B cell (primary cell): ENCODE results near the gene RAD23B. TPM values are rescaled to one million over a fixed set of nuclear protein-coding genes. Genes with fewer than 3 reads are reported as not detected.

Source experiments
- ATAC-seq: fragments of 200-7000 bp; cut with Tn5 transposase; one replicate; pipeline ENCODE4 v1.10.0; 2021; ENCODE audit warnings: low read depth, mild to moderate bottlenecking, moderate number of reproducible peaks, moderate library complexity
- CTCF ChIA-PET: fragments of 350-600 bp; sonication (Branson Sonifier 250); formaldehyde crosslinking; loops from one replicate; lab custom pipeline; 2021; ENCODE audit warnings: antibody characterized with exemption, inconsistent platforms; lab: Charles Lee
- POLR2A ChIA-PET: fragments of 350-600 bp; sonication (Branson Sonifier 250); formaldehyde crosslinking; loops from one replicate; lab custom pipeline; 2021; ENCODE audit warnings: antibody characterized with exemption; lab: Charles Lee
- DNase-seq: peaks from one replicate; pipeline ENCODE4 v3.0.0; 2013
- H2AFZ ChIP-seq: 2 replicates; pipeline ENCODE4 v1.6.1; 2012; ENCODE audit warnings: mild to moderate bottlenecking, low read depth, low read length; ENCODE audit not compliant: insufficient read depth, poor library complexity, severe bottlenecking
- H3K27ac ChIP-seq, 2 donors: 1 replicate in 1 of 2; 2 replicates in 1 of 2; pipeline ENCODE4 v1.5.1; 2012 to 2013; ENCODE audit warnings: low read length in 2 of 2, mild to moderate bottlenecking in 2 of 2, moderate library complexity in 1 of 2
- H3K27me3 ChIP-seq, 4 experiments: fragments of 200-600 bp in 1 of 4; sonication (generic) in 1 of 4; replicated peaks in 1 of 4; 1 replicate in 2 of 4; 2 replicates in 2 of 4; pipeline versions ENCODE4 v1.6.1 to v1.7.0; 2013 to 2016; ENCODE audit warnings: low read length in 3 of 4, mild to moderate bottlenecking in 2 of 4, mixed read lengths in 1 of 4, moderate library complexity in 1 of 4; ENCODE audit not compliant: insufficient read depth in 4 of 4, control insufficient read depth in 3 of 4; ENCODE audit errors: control extremely low read depth in 1 of 4
- H3K36me3 ChIP-seq, 2 experiments: replicated peaks in 1 of 2; 1 replicate in 1 of 2; 2 replicates in 1 of 2; pipeline versions ENCODE4 v1.6.1 to v1.7.1; 2013; ENCODE audit warnings: low read length in 1 of 2; ENCODE audit not compliant: insufficient read depth in 2 of 2, control insufficient read depth in 1 of 2; ENCODE audit errors: control extremely low read depth in 1 of 2, extremely low read depth in 1 of 2
- H3K4me1 ChIP-seq, 2 donors: fragments of 200-600 bp in 1 of 2; sonication (generic) in 1 of 2; 1 replicate in 1 of 2; 2 replicates in 1 of 2; pipeline versions ENCODE4 v1.5.1 to v1.6.1; 2013 to 2017; ENCODE audit warnings: low read length in 2 of 2; ENCODE audit not compliant: control insufficient read depth in 2 of 2, insufficient read depth in 2 of 2
- H3K4me2 ChIP-seq: replicated peaks from 2 replicates; pipeline ENCODE3; 2012; ENCODE audit warnings: mild to moderate bottlenecking, low read depth, low read length; ENCODE audit not compliant: poor library complexity, severe bottlenecking
- H3K4me3 ChIP-seq, 5 experiments: fragments of 200-600 bp in 1 of 5; sonication (generic) in 1 of 5; 1 replicate in 3 of 5; 2 replicates in 2 of 5; pipeline versions ENCODE4 v1.5.1 to v1.7.0; 2011 to 2016; ENCODE audit warnings: low read length in 4 of 5, mild to moderate bottlenecking in 4 of 5, low read depth in 2 of 5, control low read depth in 1 of 5, moderate library complexity in 1 of 5; ENCODE audit not compliant: insufficient read depth in 1 of 5; ENCODE audit errors: control extremely low read depth in 1 of 5, extremely low read depth in 1 of 5
- H3K79me2 ChIP-seq: fragments of 200-600 bp; sonication (generic); one replicate; pipeline ENCODE4 v1.6.0; 2016; ENCODE audit warnings: low read length; ENCODE audit not compliant: control insufficient read depth, insufficient read depth
- H3K9ac ChIP-seq: fragments of 200-600 bp; sonication (generic); 2 replicates; pipeline ENCODE4 v1.6.1; 2017; ENCODE audit warnings: mild to moderate bottlenecking, low read length, moderate library complexity
- H3K9me3 ChIP-seq, 3 donors: one replicate each; pipeline versions ENCODE4 v1.6.1 to v1.7.1; 2013; ENCODE audit warnings: low read length in 2 of 3; ENCODE audit not compliant: control insufficient read depth in 2 of 3, insufficient read depth in 1 of 3; ENCODE audit errors: control extremely low read depth in 1 of 3
- H4K20me1 ChIP-seq: 2 replicates; pipeline ENCODE4 v1.6.0; 2012; ENCODE audit warnings: mild to moderate bottlenecking, low read length; ENCODE audit not compliant: insufficient read depth, control insufficient read depth, poor library complexity, severe bottlenecking
- H3K27ac Mint-ChIP-seq: one replicate; pipeline ENCODE4 v1.8.0; 2021; ENCODE audit warnings: mixed read lengths
- H3K27me3 Mint-ChIP-seq: one replicate; pipeline ENCODE4 v1.8.0; 2021; ENCODE audit warnings: mixed read lengths
- H3K4me1 Mint-ChIP-seq: one replicate; pipeline ENCODE4 v1.8.0; 2021; ENCODE audit warnings: mixed read lengths
- H3K4me3 Mint-ChIP-seq: one replicate; pipeline ENCODE4 v1.8.0; 2021; ENCODE audit warnings: mixed read lengths
- H3K9me3 Mint-ChIP-seq: one replicate; pipeline ENCODE4 v1.8.0; 2022; ENCODE audit warnings: mixed read lengths; ENCODE audit not compliant: insufficient read depth
- CTCF ChIP-seq: fragments of 200-600 bp; IDR thresholded peaks from one replicate; pipeline ENCODE4 v1.8.0; 2022; ENCODE audit warnings: antibody characterized with exemption, mild to moderate bottlenecking
- EZH2 ChIP-seq: IDR thresholded peaks from 2 replicates; pipeline ENCODE4 v1.6.1; 2012; ENCODE audit warnings: borderline replicate concordance, low read depth, mild to moderate bottlenecking, moderate library complexity, low read length; ENCODE audit not compliant: insufficient read depth, poor library complexity, severe bottlenecking
- WGBS: methylation state at CpG from one replicate; pipeline ENCODE4 v1.1.5; 2013; ENCODE audit warnings: missing lambda C conversion rate; ENCODE audit not compliant: insufficient coverage; 5-methylcytosine and 5-hydroxymethylcytosine counted together
- intact Hi-C: fragments of 100-400 bp; cut with micrococcal nuclease; formaldehyde crosslinking; loops from one replicate; pipeline ENCODE4 v1.10.0; 2022
- polyA plus RNA-seq: library from polyadenylated mRNA; depleted of rRNA; stranded (reverse); fragments of >200 nt; gene quantifications from 2 replicates; pipeline ENCODE4 v1.2.3, GENCODE V29; 2012
- total RNA-seq, 2 donors: library from RNA; stranded (reverse); fragments of 120-200 nt in 1 of 2; gene quantifications; 1 replicate in 1 of 2; 2 replicates in 1 of 2; pipeline versions ENCODE4 v1.2.3 to v1.2.4, GENCODE V29; 2013 to 2022

The RAD23B gene
- total and polyA plus RNA-seq, 2 donors (not counting 1 experiment from before 2014, with no cell fraction given) = 36.8 to 78.2 TPM

DNA sequence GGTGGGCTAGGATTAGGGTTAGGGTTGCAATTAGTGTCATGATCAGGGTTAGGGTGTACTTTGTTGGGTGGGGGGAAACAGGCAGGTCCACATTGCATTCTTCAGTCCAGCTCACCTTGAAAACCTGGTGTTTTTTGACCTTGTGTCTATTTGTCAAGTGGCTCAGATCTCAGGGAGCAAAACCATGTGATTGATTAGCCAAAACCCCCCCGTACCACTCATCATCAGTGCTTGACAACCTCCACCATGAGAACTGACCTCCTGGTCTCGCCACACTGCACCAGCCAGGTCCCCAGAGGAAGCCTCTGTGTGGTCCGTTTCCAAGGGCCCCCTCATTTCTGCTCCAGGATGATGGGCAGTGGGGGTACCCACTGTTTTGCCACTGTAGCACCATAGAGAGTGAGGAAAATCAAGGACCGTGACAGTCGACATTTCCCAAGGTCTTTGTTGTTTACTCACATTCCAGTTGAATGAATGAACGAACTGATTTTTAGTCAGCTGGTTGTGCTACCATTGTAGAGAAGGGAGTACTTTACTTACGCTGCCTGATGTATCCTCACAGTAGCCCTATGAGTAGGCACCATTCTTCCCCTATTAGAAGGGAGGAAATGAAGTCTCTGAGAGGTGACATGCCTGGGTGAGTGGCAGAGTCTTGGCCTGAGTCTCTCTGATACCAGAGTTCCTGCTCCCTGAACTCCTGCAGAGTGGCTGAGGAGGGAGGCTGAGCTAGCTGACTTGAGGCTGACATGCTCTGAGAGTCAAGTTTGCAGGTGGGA is 84.8 kb downstream of the RAD23B start:
- TF ChIP-seq CTCF (no peak), EZH2 (no peak)
- H3K4me3 Mint-ChIP-seq = no peak overlapping the region
- 94% methylated on average over 4 of the region's 7 CpGs for WGBS
- H3K9me3 Mint-ChIP-seq = no peaks in the 10 kb centered on the region
- H3K4me1 Mint-ChIP-seq = no peaks in the 10 kb centered on the region
- H3K27me3 Mint-ChIP-seq = peaks cover 15% of the 10 kb centered on the region
- H3K36me3 ChIP-seq = no peaks in the 10 kb centered on the region
- ChIA-PET CTCF (no interaction called here), POLR2A (no interaction called here)
- H3K27me3 ChIP-seq = peaks cover 0 to 3% (median 0%) of the 10 kb centered on the region in 4 experiments
- DNase-seq = no peak
- intact Hi-C loops = no loop called here
- no peak overlapping the region for H3K9ac ChIP-seq
- no peaks in the 10 kb centered on the region for H3K79me2 ChIP-seq
- H3K4me1 ChIP-seq = no peaks in the 10 kb centered on the region
- H3K27ac ChIP-seq = no peak overlapping the region
- H3K9me3 ChIP-seq = no peaks in the 10 kb centered on the region
- no peak overlapping the region for H3K27ac Mint-ChIP-seq
- no peak overlapping the region for H2AFZ ChIP-seq
- no peaks in the 10 kb centered on the region for H4K20me1 ChIP-seq
- no peak overlapping the region for H3K4me3 ChIP-seq
- H3K4me2 ChIP-seq = no peak overlapping the region
- ATAC-seq = no peak

GRCh38 chr9:107368696-107369095 is 85.6 kb downstream of the RAD23B start:
- WGBS = 85% methylated on average over 9 of the region's 9 CpGs
- no peak overlapping the region for H3K27ac Mint-ChIP-seq
- POLR2A ChIA-PET = no interaction called here

More at GRCh38 chr9:107368696-107369095, 85.6 kb downstream of the RAD23B start:
- Histone ChIP-seq H3K27me3 (peaks cover 0 to 3% (median 0%) of the 10 kb centered on the region in 4 experiments), H3K4me2 (no peak overlapping the region), H3K9me3 (no peaks in the 10 kb centered on the region), H4K20me1 (no peaks in the 10 kb centered on the region), H3K36me3 (no peaks in the 10 kb centered on the region), H3K4me1 (no peaks in the 10 kb centered on the region), H3K4me3 (no peak overlapping the region), H3K27ac (no peak overlapping the region), H2AFZ (no peak overlapping the region), H3K9ac (no peak overlapping the region), H3K79me2 (no peaks in the 10 kb centered on the region)
- Mint-ChIP-seq H3K4me1 (no peaks in the 10 kb centered on the region), H3K9me3 (no peaks in the 10 kb centered on the region), H3K27me3 (peaks cover 17% of the 10 kb centered on the region), H3K4me3 (no peak overlapping the region)
- TF ChIP-seq CTCF = no peak
- intact Hi-C loops = no loop called here
- DNase-seq (no peak), ATAC-seq (no peak)
- CTCF ChIA-PET = no interaction called here
